ENCODE data around the gene ASCC1. TPM values are rescaled to one million over a fixed set of nuclear protein-coding genes. Genes with fewer than 3 reads are reported as not detected.

The ASCC1 gene
- polyA plus RNA-seq, 2 of the 4 experiments (the other 2 are of a cell fraction) = 56.5 to 82.3 TPM

DNA sequence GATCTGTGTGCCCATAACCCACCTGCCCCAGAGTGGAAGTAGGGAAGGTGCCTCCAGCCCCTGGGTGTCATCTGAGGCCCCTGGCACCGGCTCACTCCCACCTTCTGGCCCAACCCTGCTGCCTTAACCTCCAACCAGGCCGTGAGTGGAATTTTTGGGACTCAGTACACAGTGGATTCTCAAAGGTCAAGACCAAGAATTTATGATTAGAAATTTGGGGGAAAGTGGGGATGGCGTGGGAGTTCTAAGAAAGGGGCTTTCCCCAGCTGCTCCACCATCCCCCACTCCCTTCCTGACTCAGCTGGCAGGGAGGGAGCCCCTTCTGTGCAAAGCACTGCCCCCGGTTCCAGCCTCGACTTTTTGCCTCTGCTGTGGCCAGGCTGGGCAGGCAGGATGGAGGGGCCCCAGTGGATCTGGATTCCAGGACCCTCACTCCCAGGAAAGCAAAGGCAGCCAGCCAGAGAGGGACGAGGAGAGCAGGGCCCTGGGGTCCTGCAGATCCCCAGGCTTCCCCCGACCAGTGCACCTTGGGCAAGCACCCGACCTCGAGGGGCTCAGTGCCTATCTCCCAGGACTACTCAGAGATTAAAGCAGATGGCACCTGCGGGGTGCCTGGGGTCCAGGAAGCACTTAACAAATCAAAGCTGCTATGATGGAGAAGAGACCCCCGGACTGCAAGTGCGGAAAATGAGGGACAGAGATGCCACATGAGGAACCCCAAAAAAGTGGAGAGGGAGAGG lies 140.5 kb downstream of the ASCC1 start:
- DNase-seq (ENCODE audit: low read depth in 1 of 2, low spot score in 1 of 2) (no peak), FAIRE-seq (no peak), ATAC-seq (no peak)
- 72% methylated on average over 11 of the region's 12 CpGs for WGBS (ENCODE audit: missing lambda C conversion rate)
- no peak for TF ChIP-seq RCOR1 (IDR thresholded peaks at IDR 0.05; ENCODE audit: low read depth, low read length)
- TF ChIP-seq, protein P1, sequence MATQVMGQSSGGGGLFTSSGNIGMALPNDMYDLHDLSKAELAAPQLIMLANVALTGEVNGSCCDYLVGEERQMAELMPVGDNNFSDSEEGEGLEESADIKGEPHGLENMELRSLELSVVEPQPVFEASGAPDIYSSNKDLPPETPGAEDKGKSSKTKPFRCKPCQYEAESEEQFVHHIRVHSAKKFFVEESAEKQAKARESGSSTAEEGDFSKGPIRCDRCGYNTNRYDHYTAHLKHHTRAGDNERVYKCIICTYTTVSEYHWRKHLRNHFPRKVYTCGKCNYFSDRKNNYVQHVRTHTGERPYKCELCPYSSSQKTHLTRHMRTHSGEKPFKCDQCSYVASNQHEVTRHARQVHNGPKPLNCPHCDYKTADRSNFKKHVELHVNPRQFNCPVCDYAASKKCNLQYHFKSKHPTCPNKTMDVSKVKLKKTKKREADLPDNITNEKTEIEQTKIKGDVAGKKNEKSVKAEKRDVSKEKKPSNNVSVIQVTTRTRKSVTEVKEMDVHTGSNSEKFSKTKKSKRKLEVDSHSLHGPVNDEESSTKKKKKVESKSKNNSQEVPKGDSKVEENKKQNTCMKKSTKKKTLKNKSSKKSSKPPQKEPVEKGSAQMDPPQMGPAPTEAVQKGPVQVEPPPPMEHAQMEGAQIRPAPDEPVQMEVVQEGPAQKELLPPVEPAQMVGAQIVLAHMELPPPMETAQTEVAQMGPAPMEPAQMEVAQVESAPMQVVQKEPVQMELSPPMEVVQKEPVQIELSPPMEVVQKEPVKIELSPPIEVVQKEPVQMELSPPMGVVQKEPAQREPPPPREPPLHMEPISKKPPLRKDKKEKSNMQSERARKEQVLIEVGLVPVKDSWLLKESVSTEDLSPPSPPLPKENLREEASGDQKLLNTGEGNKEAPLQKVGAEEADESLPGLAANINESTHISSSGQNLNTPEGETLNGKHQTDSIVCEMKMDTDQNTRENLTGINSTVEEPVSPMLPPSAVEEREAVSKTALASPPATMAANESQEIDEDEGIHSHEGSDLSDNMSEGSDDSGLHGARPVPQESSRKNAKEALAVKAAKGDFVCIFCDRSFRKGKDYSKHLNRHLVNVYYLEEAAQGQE (IDR thresholded peaks at IDR 0.05) = no peak
- TF ChIP-seq EHF (CRISPR knock-in tag; IDR thresholded peaks at IDR 0.05) = no peak
- TF ChIP-seq, protein P2, sequence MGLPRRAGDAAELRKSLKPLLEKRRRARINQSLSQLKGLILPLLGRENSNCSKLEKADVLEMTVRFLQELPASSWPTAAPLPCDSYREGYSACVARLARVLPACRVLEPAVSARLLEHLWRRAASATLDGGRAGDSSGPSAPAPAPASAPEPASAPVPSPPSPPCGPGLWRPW (IDR thresholded peaks at IDR 0.05) = no peak
- TF ChIP-seq EP300 (IDR thresholded peaks at IDR 0.05) = no peak
- TF ChIP-seq, protein P3, sequence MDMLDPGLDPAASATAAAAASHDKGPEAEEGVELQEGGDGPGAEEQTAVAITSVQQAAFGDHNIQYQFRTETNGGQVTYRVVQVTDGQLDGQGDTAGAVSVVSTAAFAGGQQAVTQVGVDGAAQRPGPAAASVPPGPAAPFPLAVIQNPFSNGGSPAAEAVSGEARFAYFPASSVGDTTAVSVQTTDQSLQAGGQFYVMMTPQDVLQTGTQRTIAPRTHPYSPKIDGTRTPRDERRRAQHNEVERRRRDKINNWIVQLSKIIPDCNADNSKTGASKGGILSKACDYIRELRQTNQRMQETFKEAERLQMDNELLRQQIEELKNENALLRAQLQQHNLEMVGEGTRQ (IDR thresholded peaks at IDR 0.05) = no peak
- TF ChIP-seq, protein P4, sequence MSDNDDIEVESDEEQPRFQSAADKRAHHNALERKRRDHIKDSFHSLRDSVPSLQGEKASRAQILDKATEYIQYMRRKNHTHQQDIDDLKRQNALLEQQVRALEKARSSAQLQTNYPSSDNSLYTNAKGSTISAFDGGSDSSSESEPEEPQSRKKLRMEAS (IDR thresholded peaks at IDR 0.05) = no peak
- no peak for TF ChIP-seq ZC3H11A (IDR thresholded peaks at IDR 0.05)
- no peak for TF ChIP-seq RFX5 (IDR thresholded peaks at IDR 0.05)
- TF ChIP-seq GATA3 (IDR thresholded peaks at IDR 0.05; ENCODE audit: borderline replicate concordance) = no peak
- TF ChIP-seq CBX8 (IDR thresholded peaks at IDR 0.05) = no peak
- no peak for TF ChIP-seq MYC (IDR thresholded peaks at IDR 0.05; ENCODE audit: borderline replicate concordance, low read length)
- no peak for TF ChIP-seq NR3C1 (IDR thresholded peaks at IDR 0.05)
- TF ChIP-seq CBX2 (IDR thresholded peaks at IDR 0.05; ENCODE audit: borderline replicate concordance, low read depth) = no peak
- no peak for TF ChIP-seq NPAS2 (CRISPR knock-in tag; IDR thresholded peaks at IDR 0.05; ENCODE audit: borderline replicate concordance)
- TF ChIP-seq ESRRA (IDR thresholded peaks at IDR 0.05; ENCODE audit: borderline replicate concordance, low read length) = no peak
- no peak for TF ChIP-seq SMC3 (IDR thresholded peaks at IDR 0.05)
- no peak for TF ChIP-seq CEBPB (IDR thresholded peaks at IDR 0.05)
- Histone ChIP-seq H3K4me2 (no peak overlapping the region), H3K4me3 (no peak overlapping the region), H3K4me1 (peaks cover 12% of the 10 kb centered on the region), H3K9me3 (peaks cover 4% of the 10 kb centered on the region; the same call in 2 of the 3 replicates), H3K27ac (no peak overlapping the region)
- ChIA-PET POLR2A (no interaction called here), CTCF (interaction anchor here (0.6 to 2.1 kb wide), 8 partner anchors 9 to 253 kb away, joined by 3 to 9 read pairs (median 4); no protein-coding TSS in a partner anchor)

DNA sequence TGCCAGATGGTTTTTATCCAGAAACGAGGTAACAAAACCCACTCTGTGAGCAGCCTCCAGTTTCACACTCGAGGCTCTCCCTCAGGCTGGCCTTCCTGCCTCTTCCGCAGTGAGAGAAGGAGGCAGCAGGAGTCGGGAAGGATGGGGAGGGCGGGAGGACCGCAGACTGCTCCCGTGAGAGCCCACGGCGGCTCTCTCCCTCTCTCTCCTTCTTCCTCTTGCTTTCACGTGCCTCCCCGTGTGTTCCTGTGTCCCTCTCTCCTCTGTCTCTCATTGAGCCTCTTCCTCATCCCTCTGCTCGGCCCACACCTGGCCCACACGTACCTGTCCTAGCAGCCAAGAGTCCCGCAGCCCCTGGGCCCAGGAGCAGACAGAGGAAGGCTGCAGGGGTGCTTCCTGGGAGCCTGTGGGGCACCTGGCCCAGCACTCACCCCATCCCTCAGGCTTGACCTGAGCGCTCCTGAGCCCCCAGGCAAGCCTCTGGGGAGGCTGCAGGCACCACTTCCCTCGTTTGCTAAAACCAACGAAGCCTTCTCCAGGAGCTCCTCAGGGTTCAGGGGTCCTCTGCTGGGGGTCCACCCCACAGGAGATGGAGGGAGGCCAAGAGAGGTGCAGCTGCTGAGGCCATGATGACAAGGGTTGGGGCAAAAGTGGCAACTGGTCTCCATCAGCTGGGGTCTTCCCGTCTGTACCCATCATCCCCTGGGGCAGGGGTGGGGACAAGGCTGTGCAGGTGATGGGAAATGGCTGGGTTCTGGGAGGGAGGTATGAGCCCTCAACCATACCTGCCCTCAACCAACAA lies 141.3 kb downstream of the ASCC1 start:
- H3K4me3 ChIP-seq = no peak overlapping the region
- 74% methylated on average over 18 of the region's 18 CpGs for WGBS (ENCODE audit: missing lambda C conversion rate)
- DNase-seq (ENCODE audit: low read depth in 1 of 2, low spot score in 1 of 2) (no peak), FAIRE-seq (no peak), ATAC-seq (no peak; a peak in 1 of 6 replicates)
- TF ChIP-seq SREBF2 (IDR thresholded peaks at IDR 0.05) (no peak), HDAC2 (IDR thresholded peaks at IDR 0.05) (no peak), CBX8 (IDR thresholded peaks at IDR 0.05) (no peak), RARB (CRISPR knock-in tag; IDR thresholded peaks at IDR 0.05) (no peak), JUN (IDR thresholded peaks at IDR 0.05) (no peak), TP53 (CRISPR knock-in tag; IDR thresholded peaks at IDR 0.05) (no peak), TFCP2L1 (CRISPR knock-in tag; IDR thresholded peaks at IDR 0.05) (no peak)
- no peak overlapping the region for H3K4me2 ChIP-seq
- peaks cover 4% of the 10 kb centered on the region; the same call in 2 of the 3 replicates for H3K9me3 ChIP-seq
- ChIA-PET POLR2A (no interaction called here), CTCF (interaction anchor here (1.0 to 1.7 kb wide), 4 partner anchors 8 to 178 kb away, joined by 3 to 6 read pairs (median 4); no protein-coding TSS in a partner anchor)
- peaks cover 5% of the 10 kb centered on the region; the same call in 2 of the 3 replicates for H3K4me1 ChIP-seq
- H3K27ac ChIP-seq = no peak overlapping the region
